Testis (tissue), 2 donors: ENCODE data around the gene SSTR4.

Experiments used
- POLR2A ChIP-seq: fragments of 450-650 bp; IDR thresholded peaks from one replicate; pipeline ENCODE4 v1.6.1; 2017; ENCODE audit warnings: antibody characterized with exemption, mild to moderate bottlenecking, moderate library complexity
- TF ChIP-seq, protein P1 (sequence below), 3 experiments: fragments of 450-650 bp in 2 of 3; fragments of 200-600 bp in 1 of 3; sonication (generic) in 1 of 3; IDR thresholded peaks; one replicate each; pipeline ENCODE4 v1.5.1; 2016 to 2019; ENCODE audit warnings: antibody characterized with exemption in 3 of 3, mild to moderate bottlenecking in 2 of 3, moderate library complexity in 1 of 3

DNA sequence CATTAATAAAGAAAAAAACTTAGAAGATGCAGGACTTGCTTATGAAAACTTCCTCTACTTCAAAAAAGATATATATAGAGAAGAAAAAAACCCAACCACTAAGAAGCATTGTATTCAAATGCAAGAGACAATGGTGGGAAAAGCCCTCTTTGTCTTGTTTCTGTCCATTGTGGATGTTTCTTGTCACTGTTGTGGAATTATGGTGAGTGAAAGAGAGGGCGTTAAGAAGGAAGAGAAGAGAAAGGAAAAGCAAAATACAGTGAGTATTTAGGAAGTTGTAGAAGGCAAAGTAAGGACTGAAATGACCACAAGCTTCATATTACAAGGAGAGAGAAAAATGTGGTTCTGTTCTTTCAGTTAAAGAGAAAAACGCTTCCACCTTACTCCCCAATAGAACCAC, 28.5 kb downstream of the SSTR4 start:
- TF ChIP-seq POLR2A, result no peak
- TF ChIP-seq, protein P1, sequence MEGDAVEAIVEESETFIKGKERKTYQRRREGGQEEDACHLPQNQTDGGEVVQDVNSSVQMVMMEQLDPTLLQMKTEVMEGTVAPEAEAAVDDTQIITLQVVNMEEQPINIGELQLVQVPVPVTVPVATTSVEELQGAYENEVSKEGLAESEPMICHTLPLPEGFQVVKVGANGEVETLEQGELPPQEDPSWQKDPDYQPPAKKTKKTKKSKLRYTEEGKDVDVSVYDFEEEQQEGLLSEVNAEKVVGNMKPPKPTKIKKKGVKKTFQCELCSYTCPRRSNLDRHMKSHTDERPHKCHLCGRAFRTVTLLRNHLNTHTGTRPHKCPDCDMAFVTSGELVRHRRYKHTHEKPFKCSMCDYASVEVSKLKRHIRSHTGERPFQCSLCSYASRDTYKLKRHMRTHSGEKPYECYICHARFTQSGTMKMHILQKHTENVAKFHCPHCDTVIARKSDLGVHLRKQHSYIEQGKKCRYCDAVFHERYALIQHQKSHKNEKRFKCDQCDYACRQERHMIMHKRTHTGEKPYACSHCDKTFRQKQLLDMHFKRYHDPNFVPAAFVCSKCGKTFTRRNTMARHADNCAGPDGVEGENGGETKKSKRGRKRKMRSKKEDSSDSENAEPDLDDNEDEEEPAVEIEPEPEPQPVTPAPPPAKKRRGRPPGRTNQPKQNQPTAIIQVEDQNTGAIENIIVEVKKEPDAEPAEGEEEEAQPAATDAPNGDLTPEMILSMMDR (IDR thresholded peaks at IDR 0.05), result no peak
